SK-N-DZ (cell line): Measurements from ENCODE around the gene NOS3.

Experiments
- DNase-seq: peaks from one replicate; pipeline ENCODE4 v3.0.0-alpha.2; 2015; ENCODE audit warnings: low spot score

NOS3 gene

DNA sequence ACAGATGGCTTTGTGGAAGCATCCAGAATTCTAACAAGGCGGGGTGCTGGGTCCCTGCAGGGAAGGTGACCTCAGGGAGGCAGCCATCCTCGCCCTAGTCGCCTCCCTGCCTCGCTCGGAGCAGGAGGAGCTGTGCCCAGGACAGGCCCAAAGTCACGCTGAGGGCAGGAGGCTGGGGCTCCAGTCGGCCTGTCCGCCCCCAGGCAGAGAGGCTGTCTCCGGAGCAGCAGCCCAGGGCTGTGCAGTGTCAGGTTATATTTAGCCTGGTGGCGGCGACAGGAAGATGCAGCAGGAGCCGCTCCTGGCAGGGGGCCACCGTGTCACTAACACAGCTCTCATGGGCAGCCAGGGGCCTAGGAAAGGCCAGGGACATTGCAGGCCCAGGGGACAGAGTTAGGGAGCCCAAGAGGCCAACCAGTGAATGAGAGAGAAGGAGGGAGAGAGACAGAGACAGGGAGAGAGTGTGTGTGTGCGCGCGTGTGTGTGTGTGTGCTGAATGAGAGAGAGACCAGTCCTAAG lies 26.2 kb upstream of the NOS3 start:
- peak; percentile 86 for DNase-seq

- no peak for DNase-seq
These were observed 25.5 kb upstream of the NOS3 start for GRCh38 chr7:150965273-150965830.

GRCh38 chr7:150966002-150966401 lies 24.8 kb upstream of the NOS3 start:
- peak; percentile 75 for DNase-seq

DNA sequence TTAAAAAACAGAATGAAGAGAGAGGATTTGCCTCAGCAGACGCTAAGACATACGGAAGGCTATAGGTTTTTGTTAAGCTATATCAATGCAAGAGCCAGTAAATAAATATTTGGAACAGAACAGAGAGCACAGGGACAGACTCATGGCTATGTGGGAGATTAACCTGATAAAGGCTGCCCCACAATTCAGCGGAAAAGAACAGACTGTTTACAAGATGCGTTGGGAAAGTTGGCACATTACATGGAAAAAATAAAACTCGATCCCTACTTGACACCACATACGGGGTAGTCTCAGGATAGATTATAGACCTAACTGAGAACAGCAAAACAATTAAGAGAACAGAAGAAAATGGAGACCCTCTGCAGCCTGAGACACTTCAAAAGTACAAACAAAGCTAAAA lies 23.5 kb upstream of the NOS3 start:
- DNase-seq: no peak

DNA sequence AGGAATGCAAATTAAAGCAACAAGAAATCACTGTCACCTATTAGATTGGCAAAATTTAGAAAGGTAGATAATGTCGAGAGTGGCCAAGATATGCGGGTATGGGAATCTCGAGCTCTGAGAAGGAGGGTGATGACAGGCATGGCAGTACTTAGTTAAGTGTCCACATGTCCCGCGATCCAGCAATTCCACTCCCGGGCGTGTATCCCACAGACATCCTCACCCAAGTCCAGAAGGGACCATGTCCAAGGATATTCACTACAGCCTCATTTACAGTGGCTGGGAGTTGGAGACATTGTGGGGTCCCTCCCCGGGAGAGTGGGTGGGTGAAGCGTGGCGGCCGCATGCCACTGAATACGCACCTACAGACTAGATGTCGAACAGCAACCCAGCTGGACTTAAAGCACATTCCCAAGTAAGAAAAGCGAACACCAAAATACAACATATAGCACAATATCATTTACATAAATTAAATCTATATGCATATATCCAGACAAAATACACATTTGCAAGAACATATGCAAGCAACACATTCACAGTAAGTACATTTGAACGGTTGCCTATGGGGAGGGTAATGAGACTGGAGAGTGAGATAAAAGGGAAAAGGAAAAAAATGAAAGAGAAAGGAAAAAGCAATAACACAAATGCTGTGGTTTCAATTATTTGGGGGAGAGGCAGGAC lies 22.6 kb upstream of the NOS3 start:
- no peak for DNase-seq

GRCh38 chr7:150968734-150969372 lies 22.0 kb upstream of the NOS3 start:
- no peak for DNase-seq

DNA sequence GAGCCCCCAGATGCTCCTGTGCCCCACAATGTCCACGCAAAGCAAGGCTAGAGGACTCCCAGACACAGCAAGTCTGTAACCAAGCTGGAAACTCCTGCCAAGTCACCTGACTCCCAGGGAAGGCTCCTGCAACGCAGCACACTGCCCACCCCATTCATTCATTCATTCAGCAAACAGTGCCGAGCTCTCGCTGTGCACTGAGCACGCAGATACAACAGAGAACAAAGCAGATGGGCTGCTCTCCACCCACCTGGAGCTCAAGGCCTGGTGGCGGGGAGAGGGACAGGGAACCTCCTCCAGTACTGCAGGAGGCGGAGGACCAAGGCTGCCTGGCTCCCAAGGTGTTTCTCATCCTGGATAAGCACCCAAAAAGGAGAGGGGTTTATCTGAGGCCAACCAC lies 21.3 kb upstream of the NOS3 start:
- DNase-seq: no peak

GRCh38 chr7:150970424-150970823 lies 20.4 kb upstream of the NOS3 start:
- no peak for DNase-seq

DNA sequence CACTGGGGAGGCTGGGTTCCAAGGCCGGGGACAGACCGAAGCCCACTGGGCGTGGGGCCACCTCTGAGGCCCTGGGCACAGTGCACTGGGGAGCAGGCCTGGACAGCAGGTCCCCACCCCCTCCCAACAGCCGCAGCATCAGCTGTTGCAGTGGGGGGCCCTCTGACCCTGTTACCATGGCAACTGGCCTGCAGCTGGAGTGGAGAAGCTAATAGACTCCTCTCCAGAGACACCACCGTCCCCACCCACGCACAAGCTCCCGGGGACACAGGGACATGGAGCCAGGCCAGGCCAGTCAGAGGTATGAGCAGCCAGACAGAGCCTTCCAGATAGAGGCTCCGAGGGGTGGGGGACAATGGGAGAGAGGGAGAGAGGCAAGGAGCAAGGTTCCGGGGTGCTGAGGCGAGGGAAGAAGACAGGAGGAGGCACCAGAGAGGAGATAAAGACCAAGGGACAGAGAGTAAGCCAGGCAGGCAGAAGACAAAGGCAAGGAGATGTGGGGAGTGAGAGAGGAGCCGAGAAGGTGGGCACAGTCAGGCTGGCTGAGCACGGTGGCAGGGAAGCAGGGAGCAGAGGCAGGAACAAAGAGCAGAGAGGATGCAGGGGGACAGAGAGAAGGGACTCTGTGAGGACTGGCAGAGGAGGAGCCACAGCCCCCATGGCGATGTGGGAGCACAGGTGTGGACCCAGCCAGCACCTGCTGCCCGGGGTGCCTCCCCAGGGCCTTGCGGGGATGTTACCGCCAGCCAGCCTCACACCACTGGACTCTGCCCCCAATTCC lies 19.4 kb upstream of the NOS3 start:
- peak; percentile 82 for DNase-seq

DNA sequence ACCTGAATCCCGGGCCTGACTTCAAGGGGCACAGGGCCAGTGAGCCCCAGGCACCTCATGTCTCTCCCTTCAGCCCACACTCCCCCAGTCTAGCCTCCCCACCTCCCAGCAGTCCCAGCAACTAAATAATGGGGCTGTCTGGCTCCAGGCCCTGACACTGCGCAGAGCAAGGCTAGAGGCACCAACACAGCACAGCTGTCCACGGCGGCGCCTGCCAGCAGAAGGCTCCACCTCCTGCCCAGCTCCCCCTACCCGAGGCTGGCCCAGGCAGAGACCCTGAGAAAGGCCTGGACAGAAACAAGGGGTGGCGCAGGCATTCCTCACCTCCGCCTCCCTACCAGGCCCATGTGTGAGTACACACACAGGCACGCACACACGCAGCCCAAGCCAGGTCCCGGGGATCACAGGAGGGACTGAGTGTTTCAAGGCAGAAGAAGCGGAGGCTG lies 18.8 kb upstream of the NOS3 start:
- DNase-seq: peak; percentile 83

- no peak for DNase-seq
These were observed 18.1 kb upstream of the NOS3 start for GRCh38 chr7:150972741-150973140.

DNA sequence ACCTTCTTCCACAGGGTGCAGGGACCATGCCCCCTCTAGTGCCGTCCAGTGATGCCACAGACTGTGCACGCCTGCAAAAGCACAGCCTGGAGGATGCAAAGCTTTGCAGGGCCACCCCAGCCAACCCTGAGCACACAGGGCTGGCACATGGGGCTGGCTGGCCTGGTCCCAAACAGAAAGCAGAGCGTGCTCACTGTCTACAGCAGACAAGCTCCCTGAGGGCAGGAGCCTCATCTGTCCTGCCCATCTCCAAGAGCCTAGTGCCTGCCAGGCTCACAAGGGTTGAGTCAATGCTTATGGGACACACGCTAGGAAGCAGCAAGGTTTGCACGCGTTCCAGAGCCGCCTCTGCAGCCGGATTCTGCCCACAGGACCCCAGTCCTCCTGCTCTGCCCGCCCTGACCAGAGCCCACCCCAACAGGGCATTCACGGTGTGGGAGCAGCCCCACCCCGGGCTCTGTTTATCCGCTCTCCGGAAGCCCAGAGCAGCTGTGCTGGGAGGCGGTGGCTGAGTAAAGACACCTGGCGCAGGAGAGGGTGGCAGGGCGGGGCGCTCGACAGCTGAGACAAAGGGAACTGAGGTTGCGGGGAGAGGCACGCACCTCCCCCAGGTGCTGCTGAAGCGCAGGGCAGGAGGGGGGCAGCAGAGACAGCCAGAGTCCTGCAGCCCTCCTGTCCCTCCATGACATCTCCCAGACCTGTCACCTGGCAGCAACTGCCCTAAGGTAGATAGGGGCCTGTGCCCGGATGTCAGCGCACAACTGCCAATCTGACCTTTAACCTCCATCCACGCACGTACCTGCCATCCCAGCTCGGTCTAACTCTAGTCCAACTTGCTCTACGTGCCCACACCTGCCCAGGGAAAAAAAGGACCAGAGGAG lies 17.0 kb upstream of the NOS3 start:
- DNase-seq: no peak

GRCh38 chr7:150974468-150975391 lies 16.1 kb upstream of the NOS3 start:
- DNase-seq: peak; percentile 57

- DNase-seq: no peak
These were observed 15.1 kb upstream of the NOS3 start for GRCh38 chr7:150975536-150976319.

DNA sequence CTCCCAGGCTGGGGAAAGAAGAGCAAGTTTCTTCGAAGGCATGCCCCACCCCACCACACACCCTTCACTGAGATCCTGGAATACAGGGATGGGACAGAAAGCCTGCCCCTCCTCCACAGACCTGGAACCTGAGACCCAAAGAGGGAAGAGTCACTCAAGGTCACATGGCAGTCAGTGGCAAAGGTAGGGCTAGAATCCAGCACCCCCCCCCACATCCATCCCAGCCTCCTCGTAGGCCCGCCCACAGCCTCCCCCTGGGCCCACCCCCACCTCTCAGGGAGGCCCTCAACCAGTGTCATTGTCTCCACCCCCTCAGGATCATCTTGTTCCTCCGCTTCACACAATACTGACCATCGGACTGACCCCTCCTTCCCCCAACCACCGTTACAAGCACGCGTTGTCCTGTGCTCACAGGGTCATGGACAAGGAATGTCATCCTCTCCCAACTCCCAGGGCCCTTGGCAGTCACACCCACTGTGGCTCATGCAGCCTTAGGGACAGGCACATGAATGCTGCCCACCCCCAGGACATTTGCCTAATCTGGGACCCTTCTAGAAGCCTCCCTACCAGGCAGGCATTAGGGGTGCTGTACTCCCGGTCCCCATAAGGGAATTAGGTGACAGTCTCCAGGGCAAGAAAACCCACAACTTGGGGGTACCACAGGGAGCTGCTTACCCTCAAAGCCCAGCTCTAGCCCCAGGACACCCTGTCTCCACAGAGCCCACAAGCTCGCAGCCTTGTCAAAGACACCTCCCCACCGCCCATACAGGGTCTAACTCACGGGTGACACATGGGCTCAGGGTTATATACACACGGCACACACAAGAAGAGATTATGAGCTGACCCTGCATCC lies 14.1 kb upstream of the NOS3 start:
- peak; percentile 63 for DNase-seq

GRCh38 chr7:150977382-150978125 lies 13.3 kb upstream of the NOS3 start:
- DNase-seq: no peak

GRCh38 chr7:150978126-150978789 lies 12.6 kb upstream of the NOS3 start, which contains the start of gene KCNH2:
KCNH2 (minus strand) TSS chr7:150978321; CDS start chr7:150977913, 408 bp downstream.
- peak; percentile 90 for DNase-seq
